Endothelial cell of umbilical vein (primary cell): ENCODE results near the gene CLNK. TPM values are rescaled to one million over a fixed set of nuclear protein-coding genes. Genes with fewer than 3 reads are reported as not detected.

Experiments used
- BruUV-seq: library from RNA; stranded (reverse); fragments of 400-500 nt; replicated peaks from 2 replicates; lab custom pipeline; 2021; lab: Mats Ljungman, UMichigan
- CTCF ChIA-PET: fragments of 300-600, 350-600 bp; sonication (Branson Sonifier 250); formaldehyde crosslinking; loops from one replicate; lab custom pipeline; 2021; ENCODE audit warnings: antibody characterized with exemption, inconsistent platforms; lab: Charles Lee
- POLR2A ChIA-PET: fragments of 300-600, 350-600 bp; sonication (Branson Sonifier 250); formaldehyde crosslinking; loops from one replicate; lab custom pipeline; 2021; ENCODE audit warnings: antibody characterized with exemption, inconsistent platforms; lab: Charles Lee
- DNase-seq: peaks from one replicate; pipeline ENCODE4 v3.0.0-alpha.2; 2011; ENCODE audit warnings: low read depth, low spot score
- FAIRE-seq: peaks from 2 replicates; lab custom pipeline; 2011; peaks lifted over from hg19 to GRCh38; lab: Jason Lieb, UNC
- H2AFZ ChIP-seq: 2 replicates; pipeline ENCODE4 v1.6.0; 2012; ENCODE audit warnings: low read depth, low read length, control low read depth, inconsistent platforms
- H3K27ac ChIP-seq: 2 replicates; pipeline ENCODE4 v1.5.1; 2011; ENCODE audit warnings: low read depth, mild to moderate bottlenecking, control low read depth, low read length, moderate library complexity; ENCODE audit not compliant: insufficient read depth
- H3K27me3 ChIP-seq, 2 experiments: 2 replicates each; pipeline versions ENCODE4 v1.6.0 to v1.6.1; 2011; ENCODE audit warnings: low read length in 2 of 2, mixed read lengths in 1 of 2; ENCODE audit not compliant: control insufficient read depth in 2 of 2, insufficient read depth in 2 of 2
- H3K36me3 ChIP-seq, 2 experiments: 2 replicates in 1 of 2; 3 replicates in 1 of 2; pipeline ENCODE4 v1.5.1; 2011; ENCODE audit warnings: low read length in 2 of 2, mild to moderate bottlenecking in 1 of 2, moderate library complexity in 1 of 2; ENCODE audit not compliant: control insufficient read depth in 2 of 2, insufficient read depth in 2 of 2; ENCODE audit errors: extremely low read depth in 1 of 2
- H3K4me1 ChIP-seq: 3 replicates; pipeline ENCODE4 v1.5.1; 2011; ENCODE audit warnings: mild to moderate bottlenecking, low read length; ENCODE audit not compliant: control insufficient read depth, insufficient read depth; ENCODE audit errors: extremely low read depth
- H3K4me2 ChIP-seq: 2 replicates; pipeline ENCODE4 v1.6.1; 2011; ENCODE audit warnings: low read length, control low read depth, mixed read lengths; ENCODE audit not compliant: insufficient read depth
- H3K4me3 ChIP-seq, 3 experiments: fragments of 200-600 bp in 1 of 3; sonication (generic), shearing (Covaris generic) in 1 of 3; replicated peaks in 1 of 3; 2 replicates each; pipeline ENCODE4 v1.5.1; 2011 to 2016; ENCODE audit warnings: control low read depth in 3 of 3, low read length in 3 of 3, mild to moderate bottlenecking in 2 of 3, inconsistent platforms in 1 of 3, low read depth in 1 of 3, moderate library complexity in 1 of 3; ENCODE audit not compliant: insufficient read depth in 1 of 3
- H3K79me2 ChIP-seq: 2 replicates; pipeline ENCODE4 v1.6.0; 2012; ENCODE audit warnings: low read length, inconsistent platforms; ENCODE audit not compliant: control insufficient read depth, insufficient read depth
- H3K9ac ChIP-seq: replicated peaks from 2 replicates; pipeline ENCODE3; 2011; ENCODE audit warnings: low read length, control low read depth; ENCODE audit not compliant: insufficient read depth; ENCODE audit errors: extremely low read depth
- H3K9me1 ChIP-seq: replicated peaks from 3 replicates; pipeline ENCODE4 v1.6.0; 2011; ENCODE audit warnings: mild to moderate bottlenecking, low read length; ENCODE audit not compliant: control insufficient read depth, insufficient read depth; ENCODE audit errors: extremely low read depth
- H3K9me3 ChIP-seq: replicated peaks from 2 replicates; pipeline ENCODE4 v1.5.1; 2012; ENCODE audit warnings: low read length, inconsistent platforms; ENCODE audit not compliant: control insufficient read depth, insufficient read depth
- H4K20me1 ChIP-seq: replicated peaks from 2 replicates; pipeline ENCODE3; 2011; ENCODE audit warnings: mild to moderate bottlenecking, low read length; ENCODE audit not compliant: control insufficient read depth, insufficient read depth; ENCODE audit errors: extremely low read depth
- EZH2 ChIP-seq: IDR thresholded peaks from 2 replicates; pipeline ENCODE4 v1.6.1; 2012; ENCODE audit warnings: borderline replicate concordance, low read depth, mild to moderate bottlenecking, moderate library complexity, low read length, inconsistent platforms; ENCODE audit not compliant: severe bottlenecking
- FOS ChIP-seq: IDR thresholded peaks from 2 replicates; pipeline ENCODE4 v1.6.1; 2011; ENCODE audit warnings: mild to moderate bottlenecking, low read length, moderate library complexity, borderline replicate concordance; ENCODE audit not compliant: insufficient read depth
- GATA2 ChIP-seq: IDR thresholded peaks from 2 replicates; pipeline ENCODE4 v1.7.0; 2011; ENCODE audit warnings: low read depth, mild to moderate bottlenecking, moderate library complexity, mixed read lengths, low read length; ENCODE audit not compliant: insufficient read length, insufficient read depth
- JUN ChIP-seq: IDR thresholded peaks from 2 replicates; pipeline ENCODE4 v1.6.1; 2011; ENCODE audit warnings: borderline replicate concordance, low read depth; ENCODE audit not compliant: insufficient read length, insufficient read depth
- MYC ChIP-seq: IDR thresholded peaks from one replicate; pipeline ENCODE4 v1.6.1; 2011; ENCODE audit warnings: mild to moderate bottlenecking, low read depth, low read length
- POLR2A ChIP-seq: IDR thresholded peaks from 2 replicates; pipeline ENCODE4 v1.6.1; 2012; ENCODE audit warnings: low read depth, mild to moderate bottlenecking, control low read depth, low read length
- POLR2AphosphoS5 ChIP-seq: IDR thresholded peaks from 2 replicates; pipeline ENCODE4 v1.6.1; 2012; ENCODE audit warnings: low read depth, mild to moderate bottlenecking, control low read depth, low read length, moderate library complexity; ENCODE audit not compliant: insufficient read depth
- dilution Hi-C: fragments of 300-500 bp; cut with MboI; formaldehyde crosslinking; loops from one replicate; pipeline ENCODE4 v1.15.0; 2019; ENCODE audit warnings: low sequenced_read_pairs; ENCODE audit not compliant: extremely low pct_ligation_motif_present
- intact Hi-C: fragments of 100-400 bp; cut with micrococcal nuclease; formaldehyde crosslinking; loops from one replicate; pipeline ENCODE4 v1.10.0; 2022
- polyA plus RNA-seq, 4 experiments: library from polyadenylated mRNA; depleted of rRNA in 3 of 4; stranded (reverse) in 3 of 4; unstranded in 1 of 4; fragments of >200 nt; gene quantifications; 2 replicates each; pipeline versions ENCODE4 v1.2.1 to v1.2.3, GENCODE V29; 2011 to 2012; ENCODE audit warnings: missing spikeins in 1 of 4
- total RNA-seq: library from RNA; stranded (reverse); gene quantifications from 2 replicates; pipeline ENCODE4 v1.2.3, GENCODE V29; 2021
- TF ChIP-seq, protein P1 (sequence below): IDR thresholded peaks from 2 replicates; pipeline ENCODE4 v1.6.1; 2011; ENCODE audit not compliant: insufficient read depth, insufficient read length
- TF ChIP-seq, protein P2 (sequence below), 2 donors: IDR thresholded peaks; 1 replicate in 1 of 2; 2 replicates in 1 of 2; pipeline ENCODE4 v1.5.1; 2011; ENCODE audit warnings: low read length in 2 of 2, mild to moderate bottlenecking in 2 of 2, moderate library complexity in 2 of 2, control low read depth in 1 of 2, inconsistent platforms in 1 of 2, low read depth in 1 of 2; ENCODE audit not compliant: insufficient read depth in 1 of 2; ENCODE audit errors: extremely low read depth in 1 of 2

The CLNK gene
- total and polyA plus RNA-seq, 2 donors (not counting 3 experiments of a cell fraction or from before 2014, with no cell fraction given): not detected

DNA sequence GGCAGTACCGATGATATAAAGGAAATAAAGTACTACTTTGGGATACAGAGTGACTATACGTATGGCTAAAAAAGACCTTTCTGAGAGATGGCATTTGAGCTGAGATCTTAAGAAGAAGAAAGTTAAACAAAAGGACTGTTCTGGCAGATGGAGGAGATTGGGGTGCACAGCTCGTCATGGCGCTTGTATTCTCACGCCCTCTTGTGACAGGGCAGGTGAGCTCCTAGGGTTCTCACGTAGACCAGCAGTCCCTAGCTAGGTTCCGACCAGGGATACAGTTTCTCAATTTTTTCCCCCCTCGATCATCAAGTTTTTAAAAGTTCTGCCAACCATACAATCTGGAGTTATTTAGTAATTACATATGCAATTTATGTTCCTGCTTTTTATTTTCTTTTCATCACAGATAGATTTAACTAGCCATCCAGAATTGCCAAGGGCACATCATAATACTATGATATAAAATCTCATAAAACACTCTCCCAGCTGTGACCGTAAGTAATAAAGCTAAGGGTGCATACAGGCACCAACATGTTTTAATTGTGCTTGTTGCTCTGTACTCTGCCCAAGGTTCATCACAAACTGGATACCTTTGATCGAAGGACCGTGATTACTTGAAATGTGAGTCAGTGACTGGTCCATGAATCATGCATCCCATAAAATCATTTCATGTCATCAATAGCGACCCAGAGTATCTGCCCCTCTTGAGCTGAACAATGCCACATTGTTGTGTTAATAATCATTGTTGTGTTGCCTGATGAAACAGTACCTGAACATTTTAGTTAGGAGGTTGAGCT is 157.9 kb downstream of the CLNK start:
- Histone ChIP-seq H3K4me2 (no peak overlapping the region), H3K4me3 (no peak overlapping the region), H3K4me1 (peaks cover 37% of the 10 kb centered on the region), H3K27me3 (no peaks in the 10 kb centered on the region), H3K9me1 (no peaks in the 10 kb centered on the region), H3K9me3 (no peaks in the 10 kb centered on the region), H3K36me3 (no peaks in the 10 kb centered on the region), H2AFZ (peak overlapping the region; percentile 59), H3K9ac (no peak overlapping the region), H3K79me2 (no peaks in the 10 kb centered on the region), H4K20me1 (no peaks in the 10 kb centered on the region), H3K27ac (no peak overlapping the region)
- DNase-seq (no peak), FAIRE-seq (no peak)
- POLR2A ChIA-PET: no interaction called here
- CTCF ChIA-PET: interaction anchor here (1.2 to 2.0 kb wide), 5 partner anchors 11 to 369 kb away, joined by 3 to 17 read pairs (median 5); no protein-coding TSS in a partner anchor
- no TSS peak for BruUV-seq
- TF ChIP-seq JUN (peak; percentile 48), FOS (peak; percentile 34), POLR2AphosphoS5 (no peak)
- dilution Hi-C loops (loop anchor here (25.0 kb wide), 1 partner anchor 364 kb away; no protein-coding TSS in a partner anchor), intact Hi-C loops (no loop called here)

DNA sequence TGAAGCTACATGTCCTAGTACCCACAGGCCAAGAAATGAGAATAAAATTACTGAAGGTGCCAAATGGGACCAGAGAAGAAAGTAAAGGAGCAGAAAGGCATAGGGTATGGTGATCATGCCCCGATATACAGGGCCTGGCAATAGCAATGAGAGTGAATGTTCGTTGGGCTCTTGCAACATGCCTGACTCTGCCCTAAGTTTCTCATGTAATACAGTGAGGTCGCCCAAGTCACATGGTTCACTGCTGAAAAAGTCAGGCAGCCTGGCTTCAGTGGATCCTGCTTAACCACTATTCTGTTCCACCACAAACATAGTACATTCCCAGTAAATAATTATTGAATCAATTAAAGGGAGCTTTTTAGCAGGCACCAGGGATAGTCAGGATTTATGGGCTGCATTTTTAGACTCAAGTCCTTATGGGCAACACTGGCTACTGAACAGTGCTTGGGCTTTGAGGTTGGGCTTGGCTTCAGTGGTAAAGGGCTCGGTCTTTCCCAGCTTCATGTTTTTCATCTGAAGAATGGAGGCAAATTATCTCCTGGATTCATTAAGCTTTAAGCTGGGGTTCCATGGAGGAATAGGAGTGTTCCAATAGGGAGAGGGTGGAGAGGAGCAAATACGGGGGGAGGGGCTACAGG is 160.3 kb downstream of the CLNK start:
- no peaks in the 10 kb centered on the region for H3K79me2 ChIP-seq
- no peaks in the 10 kb centered on the region for H4K20me1 ChIP-seq
- no peak overlapping the region for H3K27ac ChIP-seq
- dilution Hi-C loops: no loop called here
- FAIRE-seq (no peak), DNase-seq (no peak)
- no peak overlapping the region for H2AFZ ChIP-seq
- no peak overlapping the region for H3K9ac ChIP-seq
- no peak for TF ChIP-seq POLR2A
- TF ChIP-seq, protein P1, sequence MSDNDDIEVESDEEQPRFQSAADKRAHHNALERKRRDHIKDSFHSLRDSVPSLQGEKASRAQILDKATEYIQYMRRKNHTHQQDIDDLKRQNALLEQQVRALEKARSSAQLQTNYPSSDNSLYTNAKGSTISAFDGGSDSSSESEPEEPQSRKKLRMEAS: no peak
- TF ChIP-seq POLR2AphosphoS5: no peak
- no peak for TF ChIP-seq FOS
- TF ChIP-seq EZH2: no peak
- TF ChIP-seq MYC: no peak
- no peak for TF ChIP-seq GATA2
- TF ChIP-seq JUN: no peak
- TF ChIP-seq, protein P2, sequence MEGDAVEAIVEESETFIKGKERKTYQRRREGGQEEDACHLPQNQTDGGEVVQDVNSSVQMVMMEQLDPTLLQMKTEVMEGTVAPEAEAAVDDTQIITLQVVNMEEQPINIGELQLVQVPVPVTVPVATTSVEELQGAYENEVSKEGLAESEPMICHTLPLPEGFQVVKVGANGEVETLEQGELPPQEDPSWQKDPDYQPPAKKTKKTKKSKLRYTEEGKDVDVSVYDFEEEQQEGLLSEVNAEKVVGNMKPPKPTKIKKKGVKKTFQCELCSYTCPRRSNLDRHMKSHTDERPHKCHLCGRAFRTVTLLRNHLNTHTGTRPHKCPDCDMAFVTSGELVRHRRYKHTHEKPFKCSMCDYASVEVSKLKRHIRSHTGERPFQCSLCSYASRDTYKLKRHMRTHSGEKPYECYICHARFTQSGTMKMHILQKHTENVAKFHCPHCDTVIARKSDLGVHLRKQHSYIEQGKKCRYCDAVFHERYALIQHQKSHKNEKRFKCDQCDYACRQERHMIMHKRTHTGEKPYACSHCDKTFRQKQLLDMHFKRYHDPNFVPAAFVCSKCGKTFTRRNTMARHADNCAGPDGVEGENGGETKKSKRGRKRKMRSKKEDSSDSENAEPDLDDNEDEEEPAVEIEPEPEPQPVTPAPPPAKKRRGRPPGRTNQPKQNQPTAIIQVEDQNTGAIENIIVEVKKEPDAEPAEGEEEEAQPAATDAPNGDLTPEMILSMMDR (IDR thresholded peaks at IDR 0.05; ENCODE audit: extremely low read depth in 1 of 2, insufficient read depth in 1 of 2, low read depth in 1 of 2, low read length in 2 of 2): no peak
- H3K4me3 ChIP-seq: no peak overlapping the region
- H3K9me1 ChIP-seq: no peaks in the 10 kb centered on the region
- no peaks in the 10 kb centered on the region for H3K9me3 ChIP-seq
- H3K36me3 ChIP-seq: no peaks in the 10 kb centered on the region
- no peak overlapping the region for H3K4me2 ChIP-seq
- BruUV-seq: no TSS peak
- H3K4me1 ChIP-seq: peaks cover 20% of the 10 kb centered on the region
- no peaks in the 10 kb centered on the region for H3K27me3 ChIP-seq
- intact Hi-C loops: no loop called here
- ChIA-PET POLR2A (no interaction called here), CTCF (interaction anchor here (1.0 to 1.3 kb wide), 3 partner anchors 36 to 359 kb away, joined by 3 to 4 read pairs (median 3); no protein-coding TSS in a partner anchor)
